NT2/D1 (cell line): ENCODE results near the gene ZAP70.
"Not testable (repeated sequence)": the region's sequence is repeated elsewhere in the genome, so short reads cannot be mapped to it uniquely, and the experiment has no call there.

ENCODE experiments used
- DNase-seq: peaks from one replicate; pipeline ENCODE4 v3.0.0-alpha.2; 2011; ENCODE audit warnings: low read depth, low spot score
- H3K27me3 ChIP-seq: 2 replicates; pipeline ENCODE4 v1.6.0; 2011; ENCODE audit warnings: mild to moderate bottlenecking; ENCODE audit not compliant: insufficient read length, insufficient read depth
- H3K36me3 ChIP-seq: 2 replicates; pipeline ENCODE4 v1.6.1; 2011; ENCODE audit warnings: mild to moderate bottlenecking, low read length, mixed read lengths; ENCODE audit not compliant: insufficient read depth, insufficient read length
- H3K4me1 ChIP-seq: 2 replicates; pipeline ENCODE4 v1.5.1; 2011; ENCODE audit not compliant: insufficient read depth, insufficient read length
- H3K4me3 ChIP-seq: 2 replicates; pipeline ENCODE4 v1.5.1; 2011; ENCODE audit warnings: low read depth; ENCODE audit not compliant: insufficient read length
- H3K9ac ChIP-seq: 2 replicates; pipeline ENCODE4 v1.6.0; 2011; ENCODE audit warnings: low read depth; ENCODE audit not compliant: insufficient read length
- H3K9me3 ChIP-seq: 2 replicates; pipeline ENCODE4 v1.5.1; 2011; ENCODE audit warnings: mild to moderate bottlenecking, low read length; ENCODE audit not compliant: insufficient read depth
- SUZ12 ChIP-seq: IDR thresholded peaks from 2 replicates; pipeline ENCODE4 v1.6.1; 2011; ENCODE audit not compliant: insufficient read length, insufficient read depth; ENCODE audit errors: extremely low read depth
- YY1 ChIP-seq: IDR thresholded peaks from 2 replicates; pipeline ENCODE4 v1.6.1; 2011; ENCODE audit not compliant: insufficient read length, insufficient read depth
- ZNF274 ChIP-seq: IDR thresholded peaks from 2 replicates; pipeline ENCODE4 v1.6.1; 2011; ENCODE audit warnings: mild to moderate bottlenecking, low read depth, low read length

Gene ZAP70

DNA sequence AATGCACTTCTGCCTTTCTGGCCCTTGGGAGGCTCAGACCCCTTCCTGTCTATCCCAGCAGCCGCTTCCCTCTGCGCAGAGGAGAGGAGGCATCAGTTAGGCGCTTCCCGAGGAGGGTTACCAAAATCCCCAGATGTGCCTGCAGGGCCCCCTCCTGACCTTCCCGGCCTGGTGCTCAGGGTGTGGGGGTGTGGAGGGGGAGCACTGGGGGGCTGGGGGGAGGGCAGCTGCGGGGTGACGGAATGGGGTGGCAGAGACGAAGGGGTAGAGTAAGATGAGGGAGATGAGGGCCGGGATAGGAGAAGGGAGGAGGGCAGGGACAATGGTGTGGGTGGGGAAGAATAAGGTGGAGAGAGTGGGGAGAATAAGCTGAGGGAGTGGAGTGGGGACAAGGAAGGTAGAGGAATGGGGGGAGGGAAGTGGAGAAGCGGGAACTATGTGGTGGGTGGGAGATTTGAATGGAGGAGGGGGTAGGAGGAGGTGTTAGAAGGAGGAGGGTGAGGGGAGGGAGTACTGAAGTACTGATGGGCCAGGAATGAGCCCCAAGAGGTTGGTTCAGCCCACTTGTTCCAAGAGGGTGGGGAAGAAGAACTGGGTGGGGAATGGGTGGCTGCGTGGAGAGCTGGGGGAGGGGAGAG, 6.5 kb upstream of the ZAP70 start:
- peaks cover 6% of the 10 kb centered on the region for H3K4me1 ChIP-seq
- H3K9me3 ChIP-seq: no peaks in the 10 kb centered on the region
- no peak for TF ChIP-seq SUZ12
- no peak for TF ChIP-seq ZNF274
- TF ChIP-seq YY1: no peak
- no peak overlapping the region for H3K9ac ChIP-seq
- DNase-seq: no peak
- no peaks in the 10 kb centered on the region for H3K27me3 ChIP-seq
- H3K4me3 ChIP-seq: no peak overlapping the region
- H3K36me3 ChIP-seq: no peaks in the 10 kb centered on the region

DNA sequence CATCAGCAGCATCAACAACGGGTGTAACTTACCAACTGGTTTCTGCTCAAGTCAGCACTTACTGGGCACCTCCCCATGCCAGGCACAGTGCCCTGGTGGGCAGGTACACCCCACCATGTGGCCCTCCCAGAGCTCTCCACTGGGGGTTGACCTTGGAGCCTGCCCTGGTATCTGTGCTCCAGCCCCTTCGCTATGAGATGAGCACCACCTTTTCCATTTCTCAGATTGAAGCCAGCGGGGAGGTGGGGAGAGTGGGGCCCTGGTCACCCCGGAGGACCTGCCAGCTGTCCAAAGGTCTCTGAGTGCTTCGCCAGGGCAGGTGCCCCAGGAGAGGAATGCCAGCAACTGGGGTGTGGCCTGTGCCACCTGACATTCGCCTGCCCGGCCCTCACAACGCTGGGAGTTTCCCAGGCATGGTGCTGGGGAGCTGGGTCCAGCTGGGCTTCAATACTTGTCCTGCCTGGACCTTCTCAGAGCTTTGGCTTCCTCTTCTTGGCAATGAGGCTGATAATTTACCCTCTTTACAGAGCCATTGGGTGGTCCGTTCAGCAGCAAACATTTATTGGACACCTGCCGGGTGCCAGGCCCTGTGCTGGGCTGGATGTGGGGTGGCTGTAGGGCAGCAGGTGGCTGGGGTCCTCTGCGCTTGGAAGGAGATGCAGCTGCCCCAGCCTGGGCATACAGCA, 5.9 kb upstream of the ZAP70 start:
- peaks cover 6% of the 10 kb centered on the region for H3K4me1 ChIP-seq
- DNase-seq: no peak

DNA sequence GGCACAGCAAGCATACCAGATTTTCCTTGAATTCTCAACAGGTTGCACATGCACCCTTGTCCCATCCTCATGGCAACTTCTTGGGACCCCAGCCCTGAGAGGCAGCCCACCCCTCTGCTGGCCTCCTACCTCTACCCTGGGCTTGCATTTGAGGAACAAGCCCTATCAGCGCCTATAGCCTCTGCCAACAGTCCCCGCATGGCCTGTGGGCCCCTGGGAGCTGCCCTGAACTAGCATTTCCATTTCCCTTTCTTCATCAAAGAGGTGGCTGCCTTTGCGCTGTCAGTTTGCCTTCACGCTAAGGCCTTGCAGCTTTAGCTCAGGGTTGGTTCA, 5.4 kb upstream of the ZAP70 start:
- TF ChIP-seq SUZ12 (no peak), ZNF274 (no peak), YY1 (no peak)
- H3K4me1 ChIP-seq: peaks cover 11% of the 10 kb centered on the region
- DNase-seq: no peak

More for the DNA sequence above, 5.9 kb upstream of the ZAP70 start:
- TF ChIP-seq YY1 (no peak), ZNF274 (no peak), SUZ12 (no peak)
- Histone ChIP-seq H3K4me3 (no peak overlapping the region), H3K36me3 (no peaks in the 10 kb centered on the region), H3K27me3 (no peaks in the 10 kb centered on the region), H3K9ac (no peak overlapping the region), H3K9me3 (no peaks in the 10 kb centered on the region)

DNA sequence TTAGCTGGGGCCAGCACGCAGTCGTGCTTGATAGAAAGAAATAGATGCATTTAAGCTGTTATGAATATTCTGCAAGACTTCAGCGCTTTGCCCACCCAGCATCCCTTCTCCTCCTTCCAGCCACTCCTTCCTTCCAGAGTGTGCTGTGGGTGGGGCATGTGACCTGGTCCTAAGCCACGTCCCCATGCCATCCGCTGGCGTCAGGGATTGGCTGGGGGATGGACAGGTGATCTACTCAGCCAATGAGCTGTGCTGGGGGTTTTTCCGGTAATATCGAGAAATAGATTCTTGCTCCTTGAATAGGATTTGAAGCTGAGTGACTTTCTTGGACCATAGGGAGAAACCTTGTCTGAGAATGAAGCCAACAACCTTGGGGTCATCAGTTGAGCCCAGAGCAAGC, 4.8 kb upstream of the ZAP70 start:
- H3K9me3 ChIP-seq: no peaks in the 10 kb centered on the region
- no peak overlapping the region for H3K4me3 ChIP-seq
- no peak overlapping the region for H3K9ac ChIP-seq
- no peaks in the 10 kb centered on the region for H3K36me3 ChIP-seq
- DNase-seq: no peak
- no peaks in the 10 kb centered on the region for H3K27me3 ChIP-seq
- peaks cover 17% of the 10 kb centered on the region for H3K4me1 ChIP-seq
- TF ChIP-seq SUZ12 (no peak), ZNF274 (no peak), YY1 (no peak)

More for the DNA sequence above, 5.4 kb upstream of the ZAP70 start:
- Histone ChIP-seq H3K9me3 (no peaks in the 10 kb centered on the region), H3K4me3 (no peak overlapping the region), H3K36me3 (no peaks in the 10 kb centered on the region), H3K9ac (no peak overlapping the region), H3K27me3 (no peaks in the 10 kb centered on the region)

DNA sequence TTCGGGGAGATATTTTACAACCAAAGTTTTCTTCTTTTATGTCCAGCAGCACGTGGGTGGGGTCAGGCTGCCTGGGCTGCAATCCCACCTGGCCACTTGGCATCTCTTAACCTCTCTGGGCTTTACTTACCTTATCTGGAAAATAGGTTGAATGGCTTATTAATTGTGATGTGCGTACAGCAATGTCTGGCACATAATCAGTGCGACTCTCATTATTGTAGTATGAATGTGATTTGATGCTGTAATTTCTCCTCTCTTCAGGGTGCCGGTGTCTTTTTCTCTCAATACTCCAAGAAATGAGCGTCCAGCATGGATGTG, 2.0 kb upstream of the ZAP70 start:
- H3K4me3 ChIP-seq: no peak overlapping the region
- DNase-seq: no peak

DNA sequence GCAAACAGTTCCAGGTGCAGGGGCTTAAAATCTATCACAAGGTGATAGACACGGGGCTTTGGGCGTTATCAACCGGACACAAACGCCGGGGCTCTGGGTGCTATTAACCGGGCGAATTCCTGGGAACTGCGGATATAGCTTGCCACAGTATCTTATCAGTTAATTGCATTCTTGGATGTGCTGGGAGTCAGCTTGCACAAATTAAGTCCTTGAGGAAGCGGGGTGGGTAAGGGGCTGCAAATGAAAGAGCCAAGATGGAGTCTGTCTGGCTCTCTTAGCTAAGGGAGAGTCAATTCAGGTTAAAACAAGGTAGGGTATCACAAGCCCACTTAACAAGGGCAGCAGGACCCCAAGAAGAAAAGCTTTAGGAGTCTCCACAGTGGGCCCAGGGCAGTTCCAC, 1.2 kb upstream of the ZAP70 start:
- peaks cover 38% of the 10 kb centered on the region for H3K4me1 ChIP-seq
- H3K9me3 ChIP-seq, DNase-seq, H3K27me3 ChIP-seq, H3K36me3 ChIP-seq, H3K9ac ChIP-seq, H3K4me3 ChIP-seq: not testable (repeated sequence)

More for the DNA sequence above, 2.0 kb upstream of the ZAP70 start:
- Histone ChIP-seq H3K9me3 (no peaks in the 10 kb centered on the region), H3K36me3 (no peaks in the 10 kb centered on the region), H3K27me3 (no peaks in the 10 kb centered on the region), H3K9ac (no peak overlapping the region), H3K4me1 (peaks cover 33% of the 10 kb centered on the region)
- TF ChIP-seq YY1: no peak
- TF ChIP-seq ZNF274: no peak
- no peak for TF ChIP-seq SUZ12

DNA sequence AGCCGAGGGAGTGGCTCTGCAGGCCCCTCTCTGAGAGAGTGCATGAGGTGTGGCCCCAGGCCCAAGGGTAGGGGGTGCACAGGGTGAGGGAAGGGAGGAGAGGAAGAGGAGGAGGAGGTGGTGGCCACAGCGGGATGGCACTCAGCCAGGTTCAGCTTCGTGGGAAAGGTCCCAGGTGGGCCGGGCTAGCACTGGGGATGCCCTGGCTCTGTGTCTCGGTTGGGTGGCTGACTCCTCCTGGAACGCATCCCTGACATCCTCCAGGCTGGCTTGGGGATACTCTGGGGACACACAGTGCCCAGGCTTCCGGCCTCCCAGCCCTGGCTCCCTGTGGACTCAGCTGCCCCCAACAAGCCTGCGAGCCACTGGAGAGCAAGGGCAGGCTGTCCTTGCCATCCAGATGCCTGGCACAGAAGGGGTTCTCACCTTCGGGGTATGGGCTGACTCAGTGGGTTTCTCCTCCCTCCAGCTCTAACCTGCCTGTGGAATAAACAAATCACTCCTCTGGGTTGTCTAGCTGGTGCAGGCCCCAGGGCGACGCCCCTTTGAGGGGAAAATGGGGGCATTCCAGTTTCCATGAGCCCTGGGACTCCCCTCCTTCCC, 582 bp upstream of the ZAP70 start:
- no peaks in the 10 kb centered on the region for H3K9me3 ChIP-seq
- no peak for DNase-seq
- peaks cover 38% of the 10 kb centered on the region for H3K4me1 ChIP-seq
- peak overlapping the region; percentile 37 for H3K9ac ChIP-seq
- no peaks in the 10 kb centered on the region for H3K36me3 ChIP-seq
- no peaks in the 10 kb centered on the region for H3K27me3 ChIP-seq
- no peak overlapping the region for H3K4me3 ChIP-seq
- TF ChIP-seq SUZ12: no peak
- TF ChIP-seq YY1: no peak
- no peak for TF ChIP-seq ZNF274
